K562 (cell line): Measurements from ENCODE around the gene CDS1. TPM values are rescaled to one million over a fixed set of nuclear protein-coding genes. Genes with fewer than 3 reads are reported as not detected.

Experiments used
- BCOR ChIP-seq: fragments of 450-650 bp; IDR thresholded peaks from 2 replicates; pipeline ENCODE4 v1.6.1; 2016
- BRD4 ChIP-seq: fragments of 200-600 bp; sonication (generic); IDR thresholded peaks from 2 replicates; pipeline ENCODE4 v1.6.1; 2017; ENCODE audit warnings: inconsistent platforms
- DDX20 ChIP-seq: fragments of 450-650 bp; IDR thresholded peaks from 2 replicates; pipeline ENCODE4 v1.6.1; 2016; ENCODE audit warnings: missing genetic modification characterization, low read depth, mild to moderate bottlenecking, missing compliant biosample characterization, moderate library complexity
- HSF4 ChIP-seq: fragments of 250-450 bp; sonication (Bioruptor Pico); IDR thresholded peaks from 2 replicates; pipeline ENCODE4 v2.1.2; 2022; ENCODE audit warnings: mild to moderate bottlenecking, moderate library complexity, borderline replicate concordance
- MCM2 ChIP-seq: fragments of 450-650 bp; IDR thresholded peaks from 2 replicates; pipeline ENCODE4 v1.6.1; 2017; ENCODE audit warnings: low read depth, mild to moderate bottlenecking
- POLR3G ChIP-seq: IDR thresholded peaks from 2 replicates; pipeline ENCODE4 v1.6.1; 2011; ENCODE audit not compliant: insufficient read length, insufficient replicate concordance; ENCODE audit errors: extremely low read depth
- ZNF311 ChIP-seq: fragments of 250-450 bp; sonication (Bioruptor Pico); IDR thresholded peaks from 2 replicates; pipeline ENCODE4 v1.4.0; 2020; ENCODE audit warnings: mild to moderate bottlenecking, moderate library complexity
- ZNF354B ChIP-seq: fragments of 250-450 bp; sonication (Bioruptor Pico); IDR thresholded peaks from 2 replicates; pipeline ENCODE4 v1.4.0; 2020
- polyA plus RNA-seq, 8 experiments: library from polyadenylated mRNA; depleted of rRNA in 4 of 8; stranded (reverse) in 5 of 8; unstranded in 3 of 8; fragments of >200 nt; fragmentation: Nextera tagmentation in 2 of 8; fragmentation: Illumina TruSeq in 1 of 8; extraction: Ambion mirVana in 2 of 8; extraction: Trizol in 1 of 8; gene quantifications; 2 replicates each; pipeline versions ENCODE4 v1.2.1 to v1.2.3, GENCODE V29; 2011 to 2014; ENCODE audit warnings: inconsistent platforms in 1 of 8, missing spikeins in 1 of 8
- total RNA-seq, 7 experiments: library from RNA; depleted of rRNA in 6 of 7; stranded (reverse); fragments of >200 nt in 6 of 7; fragmentation: Illumina TruSeq in 2 of 7; extraction: Trizol in 2 of 7; gene quantifications; 2 replicates each; pipeline versions ENCODE4 v1.2.1 to v1.2.3, GENCODE V29; 2011 to 2021; ENCODE audit warnings: low replicate concordance in 1 of 7
- TF ChIP-seq, protein P1 (sequence below): fragments of 450-650 bp; IDR thresholded peaks from 2 replicates; pipeline ENCODE4 v1.6.1; 2017; ENCODE audit warnings: antibody characterized with exemption
- TF ChIP-seq, protein P2 (sequence below): sonication (generic); IDR thresholded peaks from 2 replicates; pipeline ENCODE4 v1.6.1; 2016
- TF ChIP-seq, protein P3 (sequence below): sonication (generic); formaldehyde crosslinking; IDR thresholded peaks from 2 replicates; pipeline ENCODE4 v1.8.1; 2023; ENCODE audit warnings: missing genetic modification reagents, mild to moderate bottlenecking, borderline replicate concordance

CDS1 gene
- total and polyA plus RNA-seq, 9 of the 15 experiments (the other 6 are each of a cell fraction or from before 2014, with no cell fraction given): 0.04 to 0.42 (median 0.15) TPM

DNA sequence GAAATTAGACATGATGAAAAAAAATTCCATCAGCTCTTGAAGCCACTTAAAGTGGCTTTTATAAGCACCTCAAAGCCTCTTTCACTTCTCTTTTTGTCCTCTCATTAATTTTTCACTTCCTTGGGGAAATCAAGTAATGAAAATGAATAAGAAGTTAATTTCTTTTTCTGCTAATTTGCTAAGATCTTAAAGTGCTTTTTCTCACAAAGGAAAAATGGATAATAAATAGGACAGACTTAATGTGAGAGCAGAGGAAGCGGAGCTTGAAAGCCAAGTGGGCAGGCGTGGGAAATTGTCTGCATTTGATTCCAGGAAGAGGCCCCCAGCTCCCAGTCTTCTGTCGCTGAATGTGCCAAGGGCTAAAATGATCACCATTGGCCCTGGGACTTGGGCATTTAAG lies 28.6 kb downstream of the CDS1 start (continued):
- TF ChIP-seq, protein P1, sequence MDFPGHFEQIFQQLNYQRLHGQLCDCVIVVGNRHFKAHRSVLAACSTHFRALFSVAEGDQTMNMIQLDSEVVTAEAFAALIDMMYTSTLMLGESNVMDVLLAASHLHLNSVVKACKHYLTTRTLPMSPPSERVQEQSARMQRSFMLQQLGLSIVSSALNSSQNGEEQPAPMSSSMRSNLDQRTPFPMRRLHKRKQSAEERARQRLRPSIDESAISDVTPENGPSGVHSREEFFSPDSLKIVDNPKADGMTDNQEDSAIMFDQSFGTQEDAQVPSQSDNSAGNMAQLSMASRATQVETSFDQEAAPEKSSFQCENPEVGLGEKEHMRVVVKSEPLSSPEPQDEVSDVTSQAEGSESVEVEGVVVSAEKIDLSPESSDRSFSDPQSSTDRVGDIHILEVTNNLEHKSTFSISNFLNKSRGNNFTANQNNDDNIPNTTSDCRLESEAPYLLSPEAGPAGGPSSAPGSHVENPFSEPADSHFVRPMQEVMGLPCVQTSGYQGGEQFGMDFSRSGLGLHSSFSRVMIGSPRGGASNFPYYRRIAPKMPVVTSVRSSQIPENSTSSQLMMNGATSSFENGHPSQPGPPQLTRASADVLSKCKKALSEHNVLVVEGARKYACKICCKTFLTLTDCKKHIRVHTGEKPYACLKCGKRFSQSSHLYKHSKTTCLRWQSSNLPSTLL: no peak
- TF ChIP-seq HSF4 (no peak), MCM2 (no peak), POLR3G (no peak), ZNF354B (no peak), BCOR (no peak), DDX20 (tag) (no peak), ZNF311 (CRISPR knock-in tag) (no peak), BRD4 (no peak)
- TF ChIP-seq, protein P2, sequence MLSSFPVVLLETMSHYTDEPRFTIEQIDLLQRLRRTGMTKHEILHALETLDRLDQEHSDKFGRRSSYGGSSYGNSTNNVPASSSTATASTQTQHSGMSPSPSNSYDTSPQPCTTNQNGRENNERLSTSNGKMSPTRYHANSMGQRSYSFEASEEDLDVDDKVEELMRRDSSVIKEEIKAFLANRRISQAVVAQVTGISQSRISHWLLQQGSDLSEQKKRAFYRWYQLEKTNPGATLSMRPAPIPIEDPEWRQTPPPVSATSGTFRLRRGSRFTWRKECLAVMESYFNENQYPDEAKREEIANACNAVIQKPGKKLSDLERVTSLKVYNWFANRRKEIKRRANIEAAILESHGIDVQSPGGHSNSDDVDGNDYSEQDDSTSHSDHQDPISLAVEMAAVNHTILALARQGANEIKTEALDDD: no peak
- TF ChIP-seq, protein P3, sequence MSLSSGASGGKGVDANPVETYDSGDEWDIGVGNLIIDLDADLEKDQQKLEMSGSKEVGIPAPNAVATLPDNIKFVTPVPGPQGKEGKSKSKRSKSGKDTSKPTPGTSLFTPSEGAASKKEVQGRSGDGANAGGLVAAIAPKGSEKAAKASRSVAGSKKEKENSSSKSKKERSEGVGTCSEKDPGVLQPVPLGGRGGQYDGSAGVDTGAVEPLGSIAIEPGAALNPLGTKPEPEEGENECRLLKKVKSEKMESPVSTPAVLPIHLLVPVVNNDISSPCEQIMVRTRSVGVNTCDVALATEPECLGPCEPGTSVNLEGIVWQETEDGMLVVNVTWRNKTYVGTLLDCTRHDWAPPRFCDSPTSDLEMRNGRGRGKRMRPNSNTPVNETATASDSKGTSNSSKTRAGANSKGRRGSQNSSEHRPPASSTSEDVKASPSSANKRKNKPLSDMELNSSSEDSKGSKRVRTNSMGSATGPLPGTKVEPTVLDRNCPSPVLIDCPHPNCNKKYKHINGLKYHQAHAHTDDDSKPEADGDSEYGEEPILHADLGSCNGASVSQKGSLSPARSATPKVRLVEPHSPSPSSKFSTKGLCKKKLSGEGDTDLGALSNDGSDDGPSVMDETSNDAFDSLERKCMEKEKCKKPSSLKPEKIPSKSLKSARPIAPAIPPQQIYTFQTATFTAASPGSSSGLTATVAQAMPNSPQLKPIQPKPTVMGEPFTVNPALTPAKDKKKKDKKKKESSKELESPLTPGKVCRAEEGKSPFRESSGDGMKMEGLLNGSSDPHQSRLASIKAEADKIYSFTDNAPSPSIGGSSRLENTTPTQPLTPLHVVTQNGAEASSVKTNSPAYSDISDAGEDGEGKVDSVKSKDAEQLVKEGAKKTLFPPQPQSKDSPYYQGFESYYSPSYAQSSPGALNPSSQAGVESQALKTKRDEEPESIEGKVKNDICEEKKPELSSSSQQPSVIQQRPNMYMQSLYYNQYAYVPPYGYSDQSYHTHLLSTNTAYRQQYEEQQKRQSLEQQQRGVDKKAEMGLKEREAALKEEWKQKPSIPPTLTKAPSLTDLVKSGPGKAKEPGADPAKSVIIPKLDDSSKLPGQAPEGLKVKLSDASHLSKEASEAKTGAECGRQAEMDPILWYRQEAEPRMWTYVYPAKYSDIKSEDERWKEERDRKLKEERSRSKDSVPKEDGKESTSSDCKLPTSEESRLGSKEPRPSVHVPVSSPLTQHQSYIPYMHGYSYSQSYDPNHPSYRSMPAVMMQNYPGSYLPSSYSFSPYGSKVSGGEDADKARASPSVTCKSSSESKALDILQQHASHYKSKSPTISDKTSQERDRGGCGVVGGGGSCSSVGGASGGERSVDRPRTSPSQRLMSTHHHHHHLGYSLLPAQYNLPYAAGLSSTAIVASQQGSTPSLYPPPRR (CRISPR knock-in tag): no peak
